Stomach (tissue), 4 donors: ENCODE data around the gene RTN4RL1.

Experiments used
- EP300 ChIP-seq: sonication (generic); formaldehyde crosslinking; IDR thresholded peaks from one replicate; pipeline ENCODE4 v1.6.1; 2017; ENCODE audit warnings: antibody characterized with exemption
- POLR2A ChIP-seq, 4 donors: fragments of 450-650 bp; IDR thresholded peaks; one replicate each; pipeline ENCODE4 v1.6.1; 2016; ENCODE audit warnings: antibody characterized with exemption in 4 of 4, control low read depth in 2 of 4, mild to moderate bottlenecking in 1 of 4, moderate library complexity in 1 of 4
- POLR2AphosphoS5 ChIP-seq, 3 donors: sonication (generic); formaldehyde crosslinking; IDR thresholded peaks; one replicate each; pipeline ENCODE4 v1.6.1; 2016; ENCODE audit warnings: antibody characterized with exemption in 3 of 3
- TF ChIP-seq, protein P1 (sequence below), 7 experiments: fragments of 450-650 bp in 4 of 7; fragments of 200-600 bp in 3 of 7; sonication (generic) in 3 of 7; IDR thresholded peaks; one replicate each; pipeline ENCODE4 v1.5.1; 2016 to 2019; ENCODE audit warnings: antibody characterized with exemption in 7 of 7, control low read depth in 2 of 7, mild to moderate bottlenecking in 1 of 7

DNA sequence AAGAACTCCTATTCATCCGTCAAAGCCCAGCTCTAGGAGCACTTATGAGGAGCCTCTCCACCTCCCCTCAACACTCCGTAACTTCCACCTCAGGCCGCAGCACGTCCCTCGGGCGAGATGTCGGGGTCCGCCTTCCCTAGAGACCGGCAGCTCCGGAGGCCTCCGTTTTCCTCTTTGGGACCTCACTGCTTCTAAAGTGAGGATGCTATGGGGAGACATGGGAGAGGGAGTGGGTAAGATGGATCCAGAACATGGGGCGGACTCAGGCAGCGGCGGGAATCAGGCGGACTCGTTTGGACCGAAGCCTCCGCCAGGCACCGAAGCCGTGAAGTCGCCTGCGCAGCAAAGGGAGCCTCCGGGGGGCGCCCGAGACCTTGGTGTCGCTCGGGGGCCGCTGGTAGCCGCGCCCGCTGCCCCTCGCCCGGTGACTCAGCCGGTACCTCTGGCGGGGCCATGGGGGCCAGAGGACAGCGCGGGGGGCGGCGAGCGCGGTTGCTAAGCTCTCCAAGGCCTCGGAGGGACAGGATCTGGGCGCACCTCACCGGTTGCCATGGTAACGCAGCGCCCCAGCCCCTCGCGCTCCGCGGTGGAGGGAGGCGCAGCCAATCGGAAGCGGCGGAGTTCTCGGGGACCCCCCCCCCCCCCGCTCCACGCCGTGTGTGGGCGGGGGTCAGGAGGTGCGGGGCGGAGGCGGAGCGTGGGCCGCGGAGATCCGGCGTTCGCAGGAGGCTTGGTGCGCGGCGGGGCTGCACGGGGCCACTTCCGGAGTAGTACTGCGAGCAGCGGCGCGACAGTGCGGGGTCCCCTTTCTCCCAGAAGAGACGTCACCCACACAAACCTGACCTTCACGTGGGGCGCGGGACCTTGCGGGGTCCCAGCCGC lies 28.5 kb upstream of the RTN4RL1 start:
- TF ChIP-seq, protein P1, sequence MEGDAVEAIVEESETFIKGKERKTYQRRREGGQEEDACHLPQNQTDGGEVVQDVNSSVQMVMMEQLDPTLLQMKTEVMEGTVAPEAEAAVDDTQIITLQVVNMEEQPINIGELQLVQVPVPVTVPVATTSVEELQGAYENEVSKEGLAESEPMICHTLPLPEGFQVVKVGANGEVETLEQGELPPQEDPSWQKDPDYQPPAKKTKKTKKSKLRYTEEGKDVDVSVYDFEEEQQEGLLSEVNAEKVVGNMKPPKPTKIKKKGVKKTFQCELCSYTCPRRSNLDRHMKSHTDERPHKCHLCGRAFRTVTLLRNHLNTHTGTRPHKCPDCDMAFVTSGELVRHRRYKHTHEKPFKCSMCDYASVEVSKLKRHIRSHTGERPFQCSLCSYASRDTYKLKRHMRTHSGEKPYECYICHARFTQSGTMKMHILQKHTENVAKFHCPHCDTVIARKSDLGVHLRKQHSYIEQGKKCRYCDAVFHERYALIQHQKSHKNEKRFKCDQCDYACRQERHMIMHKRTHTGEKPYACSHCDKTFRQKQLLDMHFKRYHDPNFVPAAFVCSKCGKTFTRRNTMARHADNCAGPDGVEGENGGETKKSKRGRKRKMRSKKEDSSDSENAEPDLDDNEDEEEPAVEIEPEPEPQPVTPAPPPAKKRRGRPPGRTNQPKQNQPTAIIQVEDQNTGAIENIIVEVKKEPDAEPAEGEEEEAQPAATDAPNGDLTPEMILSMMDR (IDR thresholded peaks at IDR 0.05) = peak in 4 of 7 experiments; percentile 29 to 54 (median 40)
- TF ChIP-seq EP300 = no peak
- TF ChIP-seq POLR2A (IDR thresholded peaks at IDR 0.05) = no peak
- TF ChIP-seq POLR2AphosphoS5 (IDR thresholded peaks at IDR 0.05) = no peak
